RWPE2 (cell line): ENCODE data around the gene CACNA2D4.

Experiments
- ATAC-seq: fragments of 200-7000 bp; cut with Tn5 transposase; 3 replicates; pipeline ENCODE4 v1.9.1; 2021; ENCODE audit warnings: low read depth
- DNase-seq: peaks from one replicate; pipeline ENCODE4 v3.0.0-alpha.2; 2020; ENCODE audit warnings: low spot score
- H3K27ac ChIP-seq: fragments of 450-650 bp; 2 replicates; pipeline ENCODE4 v1.5.1; 2017; ENCODE audit warnings: mild to moderate bottlenecking; ENCODE audit not compliant: poor library complexity, severe bottlenecking
- H3K27me3 ChIP-seq: fragments of 250-450 bp; sonication (Bioruptor Pico); 2 replicates; pipeline ENCODE4 v1.5.1; 2021; ENCODE audit warnings: mild to moderate bottlenecking, moderate library complexity; ENCODE audit not compliant: insufficient read depth, poor library complexity, severe bottlenecking
- H3K36me3 ChIP-seq: fragments of 250-450 bp; sonication (Bioruptor Pico); 2 replicates; pipeline ENCODE4 v1.5.1; 2020; ENCODE audit warnings: low read depth, mild to moderate bottlenecking, moderate library complexity
- H3K4me1 ChIP-seq: fragments of 250-450 bp; sonication (Bioruptor Pico); 2 replicates; pipeline ENCODE4 v1.5.1; 2021; ENCODE audit warnings: mild to moderate bottlenecking, moderate library complexity; ENCODE audit not compliant: insufficient read depth, poor library complexity, severe bottlenecking
- H3K4me3 ChIP-seq: fragments of 250-450 bp; sonication (Bioruptor Pico); 2 replicates; pipeline ENCODE4 v1.5.1; 2021; ENCODE audit warnings: mild to moderate bottlenecking, moderate library complexity; ENCODE audit not compliant: severe bottlenecking
- H3K9me3 ChIP-seq: fragments of 250-450 bp; sonication (Bioruptor Pico); 2 replicates; pipeline ENCODE4 v1.5.1; 2021; ENCODE audit warnings: mild to moderate bottlenecking, moderate library complexity; ENCODE audit not compliant: severe bottlenecking
- TF ChIP-seq, protein P1 (sequence below): fragments of 450-650 bp; IDR thresholded peaks from one replicate; pipeline ENCODE4 v1.5.1; 2017; ENCODE audit warnings: mild to moderate bottlenecking, moderate library complexity; ENCODE audit not compliant: poor library complexity, severe bottlenecking

CACNA2D4 gene

DNA sequence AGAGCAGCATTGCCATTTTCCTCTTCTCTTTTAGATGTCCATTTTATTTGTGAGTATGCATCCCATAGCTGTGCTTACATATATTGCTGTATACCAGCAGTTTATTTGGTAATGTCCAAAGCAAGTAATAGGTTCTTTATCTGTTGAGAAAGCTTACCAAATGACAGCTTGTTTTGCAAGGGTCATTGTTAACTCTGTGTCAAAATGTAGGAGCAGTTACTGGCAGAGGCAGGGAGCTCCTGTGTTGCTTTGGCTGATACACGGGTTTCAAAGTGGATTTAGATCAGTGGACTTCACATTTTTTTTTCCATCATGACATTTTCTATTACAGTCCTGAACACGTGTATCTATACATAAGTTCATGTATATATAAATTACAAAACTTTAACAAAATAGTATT, 136.2 kb downstream of the CACNA2D4 start:
- Histone ChIP-seq H3K4me3 (no peak overlapping the region), H3K4me1 (peaks cover 15% of the 10 kb centered on the region), H3K36me3 (peaks cover 87% of the 10 kb centered on the region), H3K9me3 (no peaks in the 10 kb centered on the region), H3K27me3 (no peaks in the 10 kb centered on the region), H3K27ac (no peak overlapping the region)
- no peak for ATAC-seq
- DNase-seq = no peak
- TF ChIP-seq, protein P1, sequence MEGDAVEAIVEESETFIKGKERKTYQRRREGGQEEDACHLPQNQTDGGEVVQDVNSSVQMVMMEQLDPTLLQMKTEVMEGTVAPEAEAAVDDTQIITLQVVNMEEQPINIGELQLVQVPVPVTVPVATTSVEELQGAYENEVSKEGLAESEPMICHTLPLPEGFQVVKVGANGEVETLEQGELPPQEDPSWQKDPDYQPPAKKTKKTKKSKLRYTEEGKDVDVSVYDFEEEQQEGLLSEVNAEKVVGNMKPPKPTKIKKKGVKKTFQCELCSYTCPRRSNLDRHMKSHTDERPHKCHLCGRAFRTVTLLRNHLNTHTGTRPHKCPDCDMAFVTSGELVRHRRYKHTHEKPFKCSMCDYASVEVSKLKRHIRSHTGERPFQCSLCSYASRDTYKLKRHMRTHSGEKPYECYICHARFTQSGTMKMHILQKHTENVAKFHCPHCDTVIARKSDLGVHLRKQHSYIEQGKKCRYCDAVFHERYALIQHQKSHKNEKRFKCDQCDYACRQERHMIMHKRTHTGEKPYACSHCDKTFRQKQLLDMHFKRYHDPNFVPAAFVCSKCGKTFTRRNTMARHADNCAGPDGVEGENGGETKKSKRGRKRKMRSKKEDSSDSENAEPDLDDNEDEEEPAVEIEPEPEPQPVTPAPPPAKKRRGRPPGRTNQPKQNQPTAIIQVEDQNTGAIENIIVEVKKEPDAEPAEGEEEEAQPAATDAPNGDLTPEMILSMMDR = no peak

DNA sequence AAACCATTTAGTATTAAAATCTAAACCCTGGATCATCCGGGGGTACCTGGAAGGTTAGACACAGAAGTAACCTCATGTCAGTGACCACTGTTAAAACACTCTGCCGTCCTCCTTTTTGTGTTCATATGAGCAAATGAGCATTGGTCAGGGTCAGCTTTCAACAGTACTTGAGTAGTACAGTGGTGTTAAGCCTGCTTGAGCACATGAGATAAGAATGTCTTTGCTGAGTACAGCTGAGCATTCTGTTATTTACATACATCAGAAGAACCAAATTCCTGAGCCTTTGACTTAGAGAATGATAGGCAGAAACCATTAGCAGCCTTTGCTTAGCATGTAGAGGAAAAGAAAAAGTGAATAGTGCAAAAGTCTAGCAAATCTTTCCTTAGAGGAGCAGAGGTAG, 136.7 kb downstream of the CACNA2D4 start:
- ATAC-seq (no peak), DNase-seq (no peak)
- H3K9me3 ChIP-seq = no peaks in the 10 kb centered on the region
- H3K27ac ChIP-seq = no peak overlapping the region
- no peaks in the 10 kb centered on the region for H3K27me3 ChIP-seq
- peaks cover 19% of the 10 kb centered on the region for H3K4me1 ChIP-seq
- TF ChIP-seq, protein P1 = no peak
- peaks cover 85% of the 10 kb centered on the region for H3K36me3 ChIP-seq
- no peak overlapping the region for H3K4me3 ChIP-seq

DNA sequence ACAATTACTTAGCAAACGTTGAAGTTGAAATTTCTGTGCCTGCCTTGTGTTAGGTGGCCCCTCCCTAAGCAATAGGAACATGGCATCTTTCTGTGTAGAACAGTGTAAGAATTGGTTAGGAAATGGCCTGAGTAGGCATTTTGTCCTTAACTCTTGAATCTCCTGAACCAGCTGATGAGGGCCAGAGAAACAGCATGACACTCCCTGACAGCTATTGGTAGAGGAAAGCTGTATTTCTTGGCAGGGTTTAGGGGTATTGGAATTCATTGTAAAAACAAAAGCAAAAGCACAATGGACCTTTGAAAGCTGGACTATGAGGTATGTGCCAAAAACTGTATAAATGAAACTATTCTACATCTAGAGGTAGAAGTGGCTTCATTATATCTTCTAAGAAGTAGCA, 138.7 kb downstream of the CACNA2D4 start:
- Histone ChIP-seq H3K27me3 (no peaks in the 10 kb centered on the region), H3K9me3 (no peaks in the 10 kb centered on the region), H3K4me1 (peaks cover 33% of the 10 kb centered on the region), H3K4me3 (no peak overlapping the region), H3K27ac (no peak overlapping the region), H3K36me3 (peaks cover 65% of the 10 kb centered on the region)
- TF ChIP-seq, protein P1 = no peak
- DNase-seq (no peak), ATAC-seq (no peak)

DNA sequence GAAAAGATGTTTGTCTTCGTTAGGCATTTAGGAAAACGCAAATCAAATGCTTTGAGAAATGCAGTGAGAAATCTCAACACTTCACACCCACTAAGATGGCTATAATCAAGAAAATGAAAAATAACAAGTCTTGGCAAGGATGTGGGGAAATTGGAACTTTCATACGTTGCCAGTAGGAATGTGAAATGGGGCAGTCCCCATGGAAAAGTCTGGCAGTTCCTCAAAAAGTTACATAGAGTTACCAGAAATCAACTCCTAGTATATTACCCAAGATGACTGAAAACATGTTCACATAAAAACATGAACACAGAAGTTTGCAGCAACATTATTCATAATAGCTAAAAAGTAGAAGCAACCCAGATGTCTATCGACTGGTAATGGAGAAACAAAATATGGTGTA, 139.5 kb downstream of the CACNA2D4 start:
- DNase-seq (no peak), ATAC-seq (no peak)
- no peaks in the 10 kb centered on the region for H3K9me3 ChIP-seq
- H3K4me3 ChIP-seq = no peak overlapping the region
- TF ChIP-seq, protein P1 = no peak
- H3K27me3 ChIP-seq = no peaks in the 10 kb centered on the region
- no peak overlapping the region for H3K27ac ChIP-seq
- peaks cover 33% of the 10 kb centered on the region for H3K4me1 ChIP-seq
- peaks cover 58% of the 10 kb centered on the region for H3K36me3 ChIP-seq

DNA sequence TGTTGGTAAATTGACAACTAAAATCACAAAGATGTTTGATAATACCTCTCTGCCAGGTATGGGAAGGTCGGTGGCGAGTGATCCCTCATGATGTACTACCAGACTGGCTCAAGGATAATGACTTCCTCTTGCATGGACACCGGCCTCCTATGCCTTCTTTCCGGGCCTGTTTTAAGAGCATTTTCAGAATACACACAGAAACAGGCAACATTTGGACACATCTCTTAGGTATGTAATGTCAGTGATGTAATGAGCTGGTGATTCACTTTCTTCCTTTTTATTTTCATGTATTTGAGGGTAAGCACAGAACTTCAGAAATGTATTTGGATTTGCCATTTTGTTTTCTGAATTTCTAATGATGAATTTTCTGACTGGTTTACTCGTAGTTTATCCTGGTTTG, 140.7 kb downstream of the CACNA2D4 start:
- TF ChIP-seq, protein P1 = no peak
- Histone ChIP-seq H3K27ac (peak overlapping the region; percentile 61), H3K4me3 (no peak overlapping the region), H3K36me3 (peaks cover 62% of the 10 kb centered on the region), H3K4me1 (peaks cover 33% of the 10 kb centered on the region), H3K27me3 (no peaks in the 10 kb centered on the region), H3K9me3 (no peaks in the 10 kb centered on the region)
- ATAC-seq (peak; percentile 80), DNase-seq (no peak)
